HepG2 (cell line): Measurements from ENCODE around the gene AXDND1. TPM values are rescaled to one million over a fixed set of nuclear protein-coding genes. Genes with fewer than 3 reads are reported as not detected.
A peak's percentile ranks its signal among the peaks of the same experiment; 100 is the strongest.

ENCODE experiments used
- BRCA1 ChIP-seq: sonication (generic); formaldehyde crosslinking; IDR thresholded peaks from 2 replicates; pipeline ENCODE4 v1.4.0; 2020; ENCODE audit warnings: missing genetic modification reagents
- CBX5 ChIP-seq: sonication (generic); formaldehyde crosslinking; IDR thresholded peaks from 2 replicates; pipeline ENCODE4 v1.4.0; 2020; ENCODE audit warnings: missing genetic modification reagents, borderline replicate concordance
- CHD2 ChIP-seq: IDR thresholded peaks from 2 replicates; pipeline ENCODE4 v1.6.1; 2011; ENCODE audit warnings: low read depth, low read length, improper control_type of control experiment
- CHD4 ChIP-seq: fragments of 200-600 bp; sonication (generic); IDR thresholded peaks from 2 replicates; pipeline ENCODE4 v1.7.0; 2017; ENCODE audit warnings: mild to moderate bottlenecking, low read length, borderline replicate concordance
- EEA1 ChIP-seq: sonication (generic); formaldehyde crosslinking; IDR thresholded peaks from 2 replicates; pipeline ENCODE4 v1.5.1; 2020; ENCODE audit warnings: mild to moderate bottlenecking, missing genetic modification reagents, borderline replicate concordance
- ELF4 ChIP-seq: sonication (generic); formaldehyde crosslinking; IDR thresholded peaks from 2 replicates; pipeline ENCODE4 v1.5.0; 2020; ENCODE audit warnings: missing genetic modification reagents, mild to moderate bottlenecking, moderate library complexity, borderline replicate concordance
- MEF2D ChIP-seq: sonication (generic); formaldehyde crosslinking; IDR thresholded peaks from 2 replicates; pipeline ENCODE4 v1.5.1; 2020; ENCODE audit warnings: mild to moderate bottlenecking, missing genetic modification reagents
- NR1H2 ChIP-seq: sonication (generic); formaldehyde crosslinking; IDR thresholded peaks from 2 replicates; pipeline ENCODE4 v1.8.1; 2022; ENCODE audit warnings: low read depth, missing genetic modification reagents, borderline replicate concordance
- NR2F2 ChIP-seq: IDR thresholded peaks from 2 replicates; pipeline ENCODE4 v1.6.1; 2012; ENCODE audit warnings: low read depth, inconsistent platforms, borderline replicate concordance
- TMF1 ChIP-seq: sonication (generic); formaldehyde crosslinking; IDR thresholded peaks from 2 replicates; pipeline ENCODE4 v1.8.1; 2022; ENCODE audit warnings: low read depth, missing genetic modification reagents
- U2AF1 ChIP-seq: fragments of 200-400 bp; formaldehyde crosslinking; optimal IDR thresholded peaks from 2 replicates; pipeline ENCODE3; 2017; ENCODE audit warnings: mild to moderate bottlenecking, low read depth, low read length
- ZNF12 ChIP-seq: sonication (generic); formaldehyde crosslinking; IDR thresholded peaks from 2 replicates; pipeline ENCODE4 v1.5.0; 2020; ENCODE audit warnings: missing genetic modification reagents
- ZNF18 ChIP-seq: sonication (generic); formaldehyde crosslinking; IDR thresholded peaks from 2 replicates; pipeline ENCODE4 v1.8.0; 2022; ENCODE audit warnings: mild to moderate bottlenecking, missing genetic modification reagents; ENCODE audit not compliant: insufficient replicate concordance
- ZNF460 ChIP-seq: sonication (generic); formaldehyde crosslinking; IDR thresholded peaks from 2 replicates; pipeline ENCODE4 v1.5.1; 2020; ENCODE audit warnings: missing genetic modification reagents, mild to moderate bottlenecking, borderline replicate concordance
- ZNF619 ChIP-seq: sonication (generic); formaldehyde crosslinking; IDR thresholded peaks from 2 replicates; pipeline ENCODE4 v1.4.0; 2020; ENCODE audit warnings: mild to moderate bottlenecking, missing genetic modification reagents
- ZNF703 ChIP-seq: sonication (generic); formaldehyde crosslinking; IDR thresholded peaks from 2 replicates; pipeline ENCODE4 v1.5.1; 2020; ENCODE audit warnings: missing genetic modification reagents, mild to moderate bottlenecking, moderate library complexity, borderline replicate concordance
- polyA plus RNA-seq, 8 experiments: library from polyadenylated mRNA; depleted of rRNA in 3 of 8; stranded (reverse) in 7 of 8; unstranded in 1 of 8; fragments of >200 nt; fragmentation: Illumina TruSeq in 4 of 8; extraction: Trizol in 4 of 8; gene quantifications; 2 replicates each; pipeline versions ENCODE4 v1.2.1 to v1.2.3, GENCODE V29; 2011 to 2016; ENCODE audit warnings: low read depth in 4 of 8, missing spikeins in 1 of 8, mixed read lengths in 1 of 8; ENCODE audit not compliant: insufficient read depth in 1 of 8
- total RNA-seq, 5 experiments: library from RNA; depleted of rRNA; stranded (reverse); fragments of >200 nt; fragmentation: Illumina TruSeq; extraction: Trizol; gene quantifications; 2 replicates each; pipeline ENCODE4 v1.2.3, GENCODE V29; 2016; ENCODE audit warnings: low read depth in 1 of 5
- TF ChIP-seq, protein P1 (sequence below), 2 experiments: IDR thresholded peaks; 2 replicates each; pipeline ENCODE4 v1.6.1; 2011 to 2012; ENCODE audit warnings: low read length in 2 of 2, borderline replicate concordance in 1 of 2, low read depth in 1 of 2, mild to moderate bottlenecking in 1 of 2, moderate library complexity in 1 of 2
- TF ChIP-seq, protein P2 (sequence below): IDR thresholded peaks from 2 replicates; pipeline ENCODE4 v1.6.1; 2016; ENCODE audit warnings: missing compliant biosample characterization, missing genetic modification reagents, borderline replicate concordance
- TF ChIP-seq, protein P3 (sequence below): sonication (generic); formaldehyde crosslinking; IDR thresholded peaks from 2 replicates; pipeline ENCODE4 v1.4.0; 2020; ENCODE audit warnings: low read depth, mild to moderate bottlenecking, missing genetic modification reagents
- TF ChIP-seq, protein P4 (sequence below): sonication (generic); formaldehyde crosslinking; IDR thresholded peaks from 2 replicates; pipeline ENCODE4 v1.5.0; 2020; ENCODE audit warnings: missing genetic modification reagents, mild to moderate bottlenecking, borderline replicate concordance

AXDND1 gene
- total and polyA plus RNA-seq, 2 of the 13 experiments (the other 11 are each of a cell fraction or from before 2014, with no cell fraction given): 0.15 to 0.40 TPM

DNA sequence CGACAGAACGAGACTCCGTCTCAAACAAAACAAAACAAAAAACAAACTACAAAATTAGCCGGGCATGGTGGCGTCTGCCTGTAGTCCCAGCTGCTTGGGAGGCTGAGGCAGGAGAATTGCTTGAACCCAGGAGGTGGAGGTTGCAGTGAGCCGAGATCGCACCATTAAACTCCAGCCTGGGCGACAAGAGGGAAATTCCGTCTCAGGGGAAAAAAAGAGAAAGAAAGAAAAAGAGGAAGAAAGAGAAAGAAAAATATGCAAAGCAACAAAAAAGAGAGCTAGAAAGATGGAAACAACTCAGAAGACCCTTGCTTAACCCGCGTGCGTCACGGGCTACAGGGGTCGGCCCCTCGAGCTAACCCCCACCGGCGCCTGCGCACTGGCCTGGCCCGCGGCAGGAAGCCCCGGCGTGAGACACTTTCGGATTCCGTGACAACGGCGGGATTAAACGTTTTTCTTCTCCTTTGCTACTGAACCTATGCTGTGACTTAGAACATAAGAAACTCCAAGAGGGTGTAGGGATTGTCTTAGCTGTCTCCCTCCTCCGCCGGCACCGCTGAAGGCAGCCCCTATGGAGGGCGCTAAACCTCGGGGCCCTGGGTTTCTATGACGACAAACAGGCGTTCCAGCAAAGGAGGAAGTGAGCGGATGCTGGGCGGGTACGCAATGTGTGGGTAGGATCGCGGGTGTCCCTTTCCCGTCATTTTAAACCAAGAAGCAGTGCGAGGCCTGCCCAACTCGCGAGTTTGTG, at the start of gene AXDND1 (continued):
- TF ChIP-seq BRCA1 (CRISPR knock-in tag) (no peak), U2AF1 (peak; percentile 68), ZNF18 (no peak), CHD4 (no peak), NR2F2 (no peak; the same call in 1 of the 2 replicates), MEF2D (peak; percentile 66; the same call in 1 of the 2 replicates), ZNF12 (CRISPR knock-in tag) (no peak), CBX5 (CRISPR knock-in tag) (no peak), ZNF619 (CRISPR knock-in tag) (no peak), CHD2 (0 out of 2 replicates have a peak, but pooled peaks have one; percentile 9), EEA1 (CRISPR knock-in tag) (no peak; the same call in 1 of the 2 replicates), NR1H2 (CRISPR knock-in tag) (no peak), ELF4 (CRISPR knock-in tag) (0 out of 2 replicates have a peak, but pooled peaks have one; percentile 47), TMF1 (CRISPR knock-in tag) (no peak), ZNF460 (CRISPR knock-in tag) (no peak), ZNF703 (CRISPR knock-in tag) (peak; percentile 27; the same call in 1 of the 2 replicates)
- TF ChIP-seq, protein P1, sequence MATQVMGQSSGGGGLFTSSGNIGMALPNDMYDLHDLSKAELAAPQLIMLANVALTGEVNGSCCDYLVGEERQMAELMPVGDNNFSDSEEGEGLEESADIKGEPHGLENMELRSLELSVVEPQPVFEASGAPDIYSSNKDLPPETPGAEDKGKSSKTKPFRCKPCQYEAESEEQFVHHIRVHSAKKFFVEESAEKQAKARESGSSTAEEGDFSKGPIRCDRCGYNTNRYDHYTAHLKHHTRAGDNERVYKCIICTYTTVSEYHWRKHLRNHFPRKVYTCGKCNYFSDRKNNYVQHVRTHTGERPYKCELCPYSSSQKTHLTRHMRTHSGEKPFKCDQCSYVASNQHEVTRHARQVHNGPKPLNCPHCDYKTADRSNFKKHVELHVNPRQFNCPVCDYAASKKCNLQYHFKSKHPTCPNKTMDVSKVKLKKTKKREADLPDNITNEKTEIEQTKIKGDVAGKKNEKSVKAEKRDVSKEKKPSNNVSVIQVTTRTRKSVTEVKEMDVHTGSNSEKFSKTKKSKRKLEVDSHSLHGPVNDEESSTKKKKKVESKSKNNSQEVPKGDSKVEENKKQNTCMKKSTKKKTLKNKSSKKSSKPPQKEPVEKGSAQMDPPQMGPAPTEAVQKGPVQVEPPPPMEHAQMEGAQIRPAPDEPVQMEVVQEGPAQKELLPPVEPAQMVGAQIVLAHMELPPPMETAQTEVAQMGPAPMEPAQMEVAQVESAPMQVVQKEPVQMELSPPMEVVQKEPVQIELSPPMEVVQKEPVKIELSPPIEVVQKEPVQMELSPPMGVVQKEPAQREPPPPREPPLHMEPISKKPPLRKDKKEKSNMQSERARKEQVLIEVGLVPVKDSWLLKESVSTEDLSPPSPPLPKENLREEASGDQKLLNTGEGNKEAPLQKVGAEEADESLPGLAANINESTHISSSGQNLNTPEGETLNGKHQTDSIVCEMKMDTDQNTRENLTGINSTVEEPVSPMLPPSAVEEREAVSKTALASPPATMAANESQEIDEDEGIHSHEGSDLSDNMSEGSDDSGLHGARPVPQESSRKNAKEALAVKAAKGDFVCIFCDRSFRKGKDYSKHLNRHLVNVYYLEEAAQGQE (IDR thresholded peaks at IDR 0.05; ENCODE audit: borderline replicate concordance in 1 of 2, low read depth in 1 of 2, low read length in 2 of 2): no peak
- TF ChIP-seq, protein P2, sequence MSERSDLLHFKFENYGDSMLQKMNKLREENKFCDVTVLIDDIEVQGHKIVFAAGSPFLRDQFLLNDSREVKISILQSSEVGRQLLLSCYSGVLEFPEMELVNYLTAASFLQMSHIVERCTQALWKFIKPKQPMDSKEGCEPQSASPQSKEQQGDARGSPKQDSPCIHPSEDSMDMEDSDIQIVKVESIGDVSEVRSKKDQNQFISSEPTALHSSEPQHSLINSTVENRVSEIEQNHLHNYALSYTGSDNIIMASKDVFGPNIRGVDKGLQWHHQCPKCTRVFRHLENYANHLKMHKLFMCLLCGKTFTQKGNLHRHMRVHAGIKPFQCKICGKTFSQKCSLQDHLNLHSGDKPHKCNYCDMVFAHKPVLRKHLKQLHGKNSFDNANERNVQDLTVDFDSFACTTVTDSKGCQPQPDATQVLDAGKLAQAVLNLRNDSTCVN (CRISPR knock-in tag): no peak
- TF ChIP-seq, protein P3, sequence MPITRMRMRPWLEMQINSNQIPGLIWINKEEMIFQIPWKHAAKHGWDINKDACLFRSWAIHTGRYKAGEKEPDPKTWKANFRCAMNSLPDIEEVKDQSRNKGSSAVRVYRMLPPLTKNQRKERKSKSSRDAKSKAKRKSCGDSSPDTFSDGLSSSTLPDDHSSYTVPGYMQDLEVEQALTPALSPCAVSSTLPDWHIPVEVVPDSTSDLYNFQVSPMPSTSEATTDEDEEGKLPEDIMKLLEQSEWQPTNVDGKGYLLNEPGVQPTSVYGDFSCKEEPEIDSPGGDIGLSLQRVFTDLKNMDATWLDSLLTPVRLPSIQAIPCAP (CRISPR knock-in tag): no peak
- TF ChIP-seq, protein P4, sequence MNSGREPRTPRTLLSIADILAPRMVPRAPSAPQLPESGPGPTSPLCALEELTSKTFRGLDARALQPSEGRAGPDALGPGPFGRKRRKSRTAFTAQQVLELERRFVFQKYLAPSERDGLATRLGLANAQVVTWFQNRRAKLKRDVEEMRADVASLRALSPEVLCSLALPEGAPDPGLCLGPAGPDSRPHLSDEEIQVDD (CRISPR knock-in tag): 0 out of 2 replicates have a peak, but pooled peaks have one; percentile 42
